Fibroblast of lung (primary cell): ENCODE results near the gene CYB561.

Source experiments
- EZH2 ChIP-seq: IDR thresholded peaks from 2 replicates; pipeline ENCODE4 v1.5.1; 2012; ENCODE audit warnings: low read length, control low read depth, mild to moderate bottlenecking; ENCODE audit errors: missing control alignments
- TF ChIP-seq, protein P1 (sequence below), 2 donors: IDR thresholded peaks in 1 of 2; conservative IDR thresholded peaks in 1 of 2; 1 replicate in 1 of 2; 2 replicates in 1 of 2; pipeline ENCODE4 v1.5.1; 2011 to 2012; ENCODE audit warnings: low read length in 2 of 2, control low read depth in 1 of 2, inconsistent platforms in 1 of 2, low read depth in 1 of 2, mild to moderate bottlenecking in 1 of 2

DNA sequence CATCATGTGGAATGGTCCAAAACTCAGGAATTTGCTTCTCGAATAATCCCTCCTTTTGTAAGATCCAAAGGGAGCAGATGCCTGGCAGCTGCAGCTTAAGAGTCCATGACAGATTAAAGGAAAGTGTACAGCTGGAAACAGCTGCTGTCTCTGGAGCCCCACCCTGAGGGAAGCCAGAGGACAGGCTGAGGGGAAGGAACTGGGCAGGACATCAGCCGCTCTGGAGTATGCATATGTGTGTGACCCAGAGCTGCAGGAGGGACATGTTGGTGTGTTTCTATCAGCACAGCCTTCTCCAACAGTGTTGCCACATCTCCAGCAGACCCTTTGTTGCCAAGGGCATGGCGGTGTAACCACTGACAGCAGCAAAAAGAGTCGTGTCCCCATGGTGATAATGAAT lies 46.2 kb downstream of the CYB561 start:
- TF ChIP-seq, protein P1, sequence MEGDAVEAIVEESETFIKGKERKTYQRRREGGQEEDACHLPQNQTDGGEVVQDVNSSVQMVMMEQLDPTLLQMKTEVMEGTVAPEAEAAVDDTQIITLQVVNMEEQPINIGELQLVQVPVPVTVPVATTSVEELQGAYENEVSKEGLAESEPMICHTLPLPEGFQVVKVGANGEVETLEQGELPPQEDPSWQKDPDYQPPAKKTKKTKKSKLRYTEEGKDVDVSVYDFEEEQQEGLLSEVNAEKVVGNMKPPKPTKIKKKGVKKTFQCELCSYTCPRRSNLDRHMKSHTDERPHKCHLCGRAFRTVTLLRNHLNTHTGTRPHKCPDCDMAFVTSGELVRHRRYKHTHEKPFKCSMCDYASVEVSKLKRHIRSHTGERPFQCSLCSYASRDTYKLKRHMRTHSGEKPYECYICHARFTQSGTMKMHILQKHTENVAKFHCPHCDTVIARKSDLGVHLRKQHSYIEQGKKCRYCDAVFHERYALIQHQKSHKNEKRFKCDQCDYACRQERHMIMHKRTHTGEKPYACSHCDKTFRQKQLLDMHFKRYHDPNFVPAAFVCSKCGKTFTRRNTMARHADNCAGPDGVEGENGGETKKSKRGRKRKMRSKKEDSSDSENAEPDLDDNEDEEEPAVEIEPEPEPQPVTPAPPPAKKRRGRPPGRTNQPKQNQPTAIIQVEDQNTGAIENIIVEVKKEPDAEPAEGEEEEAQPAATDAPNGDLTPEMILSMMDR (conservative IDR thresholded peaks at IDR 0.05 in 1 of 2, IDR thresholded peaks at IDR 0.05 in 1 of 2; ENCODE audit: low read depth in 1 of 2, low read length in 2 of 2): peak in 1 of 2 donors; percentile 6
- no peak for TF ChIP-seq EZH2
